ENCODE results near the gene SEPTIN10. TPM values are rescaled to one million over a fixed set of nuclear protein-coding genes. Genes with fewer than 3 reads are reported as not detected.

SEPTIN10 gene
- total RNA-seq, 1 experiment from 2014 or later: 92.5 TPM

- no peak overlapping the region for H3T11ph ChIP-seq (ENCODE audit: low read length)
- H3K4me2 ChIP-seq (ENCODE audit: insufficient read depth, insufficient read length, low read length): no peak overlapping the region
- no peak overlapping the region for H4K91ac ChIP-seq (ENCODE audit: insufficient read length, low read depth, low read length)
- WGBS (ENCODE audit: extremely low coverage, insufficient read length, low lambda C conversion rate): no CpG with 5 or more reads among the region's 6 CpGs
- no peak overlapping the region for H3K4ac ChIP-seq (ENCODE audit: low read depth, low read length)
- H3K27ac Mint-ChIP-seq: no peak overlapping the region
- H3K4me1 Mint-ChIP-seq: peaks cover 2 to 7% of the 10 kb centered on the region in 2 experiments; a peak in 3 of 4 replicates
- no peaks in the 10 kb centered on the region for H3K4me1 ChIP-seq (ENCODE audit: insufficient read depth, low read length)
- H3K9ac ChIP-seq (ENCODE audit: extremely low read depth, insufficient read length, low read length): no peak overlapping the region
- no peak overlapping the region for H2BK12ac ChIP-seq (ENCODE audit: insufficient read length, low read depth, low read length)
- no peak overlapping the region for H2BK15ac ChIP-seq (ENCODE audit: low read depth, low read length)
- no peak overlapping the region for H2AFZ ChIP-seq (ENCODE audit: low read length)
- H3K36me3 Mint-ChIP-seq (ENCODE audit: insufficient read depth in 1 of 3, low read depth in 3 of 3): peaks cover 0 to 3% (median 2%) of the 10 kb centered on the region in 3 experiments; a peak in 3 of 7 replicates
- no peak overlapping the region for H4K5ac ChIP-seq (ENCODE audit: insufficient read length, low read depth, low read length)
- H2BK20ac ChIP-seq (ENCODE audit: low read depth, low read length, poor library complexity, severe bottlenecking): no peak overlapping the region
- H3K27ac ChIP-seq (ENCODE audit: insufficient read length, low read depth, low read length): no peak overlapping the region
- no peak overlapping the region for H2BK5ac ChIP-seq (ENCODE audit: insufficient read length, low read length)
- no peaks in the 10 kb centered on the region for H3K79me2 ChIP-seq (ENCODE audit: insufficient read depth, low read length)
- peaks cover 3 to 5% of the 10 kb centered on the region in 2 experiments for H3K9me3 Mint-ChIP-seq
- no peaks in the 10 kb centered on the region; the same call in 1 of the 2 replicates for H3K27me3 Mint-ChIP-seq (ENCODE audit: low read depth)
- H3K79me1 ChIP-seq (ENCODE audit: insufficient read depth, low read depth, low read length, poor library complexity, severe bottlenecking): no peaks in the 10 kb centered on the region
- H3K18ac ChIP-seq (ENCODE audit: insufficient read length, low read depth, low read length): no peak overlapping the region
- H3K56ac ChIP-seq (ENCODE audit: insufficient read length, low read depth, low read length): no peak overlapping the region
- H4K8ac ChIP-seq (replicated peaks; ENCODE audit: insufficient read length, low read depth, low read length): no peak overlapping the region
- H3K23ac ChIP-seq (ENCODE audit: insufficient read length, low read depth, low read length): no peak overlapping the region
- no peaks in the 10 kb centered on the region for H3K9me3 ChIP-seq (ENCODE audit: control insufficient read depth, low read depth, low read length)
- H2BK120ac ChIP-seq (ENCODE audit: low read depth, low read length, poor library complexity, severe bottlenecking): no peak overlapping the region
- H4K20me1 ChIP-seq (ENCODE audit: control insufficient read depth, insufficient read depth, insufficient read length): no peaks in the 10 kb centered on the region
- H3K23me2 ChIP-seq (ENCODE audit: insufficient read length, low read depth, low read length, poor library complexity, severe bottlenecking): no peaks in the 10 kb centered on the region
- no peaks in the 10 kb centered on the region for H3K27me3 ChIP-seq (ENCODE audit: insufficient read depth, low read length)
- DNase-seq: no peak
- no peak for TF ChIP-seq CTCF (conservative IDR thresholded peaks at IDR 0.05)
- no peak overlapping the region for H3K14ac ChIP-seq (ENCODE audit: insufficient read depth, low read length)
- no peak overlapping the region for H2AK5ac ChIP-seq (ENCODE audit: insufficient read length, low read length)
- H3K4me3 Mint-ChIP-seq: no peak overlapping the region
Observed at GRCh38 chr2:109530712-109531111, 83.1 kb downstream of the SEPTIN10 start.
